ENCODE results near the gene NABP1.
"Not testable (repeated sequence)": the region's sequence is repeated elsewhere in the genome, so short reads cannot be mapped to it uniquely, and the experiment has no call there.

DNA sequence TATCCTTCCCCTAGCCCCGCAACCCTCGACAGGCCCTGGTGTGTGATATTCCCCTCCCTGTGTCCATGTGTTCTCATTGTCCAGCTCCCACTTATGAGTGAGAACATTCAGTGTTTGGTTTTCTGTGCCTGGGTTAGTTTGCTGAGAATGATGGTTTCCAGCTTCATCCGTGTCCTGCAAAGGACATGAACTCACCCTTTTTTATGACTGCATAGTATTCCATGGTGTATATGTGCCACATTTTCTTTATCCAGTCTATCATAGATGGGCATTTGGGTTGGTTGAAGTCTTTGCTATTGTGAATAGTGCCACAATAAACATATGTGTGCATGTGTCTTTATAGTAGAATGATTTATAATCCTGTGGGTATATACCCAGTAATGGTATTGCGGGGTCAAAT is 33.3 kb upstream of the NABP1 start:
- TF ChIP-seq POLR2AphosphoS5, POLR2A (IDR thresholded peaks at IDR 0.05; ENCODE audit: low read depth, low read length): not testable (repeated sequence)
